8988T (cell line): Measurements from ENCODE around the gene GRP.

ENCODE experiments used
- DNase-seq: peaks from one replicate; pipeline ENCODE4 v3.0.0; 2011

The GRP gene

DNA sequence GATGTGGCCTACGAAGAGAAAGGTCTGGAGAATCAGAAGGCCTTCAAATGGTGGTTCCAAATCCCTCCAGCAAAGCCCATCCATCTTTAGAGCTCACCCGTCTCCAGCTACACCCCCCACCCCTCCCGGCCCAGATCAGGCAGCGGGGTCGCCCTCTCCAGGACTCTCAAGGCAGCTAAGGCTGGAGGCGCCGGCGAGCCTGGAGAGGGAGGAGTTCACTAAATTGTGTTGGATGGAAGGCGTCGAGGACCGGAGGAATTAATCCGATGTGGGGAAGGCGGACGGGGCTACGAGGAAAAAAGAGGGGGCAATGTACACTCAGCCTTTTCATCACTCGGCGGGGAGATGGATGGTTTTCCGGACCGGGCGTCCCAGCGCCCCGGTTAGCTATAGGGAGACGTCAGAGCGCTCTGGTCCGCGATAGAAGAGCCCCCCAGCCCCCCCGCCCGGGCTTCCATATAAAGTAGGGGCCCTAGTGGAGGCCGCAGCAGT, at the start of gene GRP:
GRP (plus strand) TSS at position 487 of the 492 bp plus-strand sequence. CDS start 108 bp downstream, outside the sequence.
- no peak for DNase-seq

GRCh38 chr18:59172664-59173249, 47.2 kb upstream of the GRP start:
- no peak for DNase-seq

GRCh38 chr18:59177485-59177884, 42.5 kb upstream of the GRP start:
- DNase-seq, result no peak

DNA sequence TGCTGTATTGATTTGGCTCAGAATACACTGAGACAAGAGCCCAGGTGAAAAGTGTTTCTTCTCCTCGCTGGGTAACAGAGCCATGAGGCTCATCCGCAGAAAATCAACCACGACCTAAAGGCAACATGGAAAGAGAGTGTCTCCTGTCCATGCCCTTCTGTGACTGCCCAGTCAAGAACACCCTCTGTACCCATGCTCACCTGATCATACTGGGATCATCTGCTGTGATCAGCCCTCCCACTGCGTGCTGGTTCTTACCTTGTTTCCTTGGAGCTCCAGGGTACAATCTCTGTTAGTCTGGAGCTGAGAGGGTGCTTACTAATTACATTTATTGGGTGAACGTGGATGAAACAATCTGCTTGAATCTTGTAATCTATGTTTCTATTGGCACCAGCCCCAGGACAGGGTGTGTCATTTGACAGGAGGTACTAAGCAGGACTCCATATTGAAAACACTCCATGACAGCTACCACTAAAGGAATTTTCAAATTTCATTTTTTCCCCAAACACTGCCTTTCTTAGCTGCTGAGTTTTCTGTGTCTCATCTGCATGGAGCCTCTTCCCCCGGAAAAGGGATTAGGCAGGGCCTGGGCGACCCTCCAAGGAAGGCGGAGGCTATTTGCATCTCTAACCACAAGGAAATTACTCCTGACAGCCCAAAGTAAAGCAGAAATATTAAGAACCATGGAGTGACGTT, 39.7 kb upstream of the GRP start:
- DNase-seq, result no peak

- no peak for DNase-seq
Measured at GRCh38 chr18:59182673-59183072, 37.3 kb upstream of the GRP start.

GRCh38 chr18:59189008-59189407, 30.9 kb upstream of the GRP start:
- no peak for DNase-seq

GRCh38 chr18:59189746-59190145, 30.2 kb upstream of the GRP start:
- DNase-seq, result no peak

DNA sequence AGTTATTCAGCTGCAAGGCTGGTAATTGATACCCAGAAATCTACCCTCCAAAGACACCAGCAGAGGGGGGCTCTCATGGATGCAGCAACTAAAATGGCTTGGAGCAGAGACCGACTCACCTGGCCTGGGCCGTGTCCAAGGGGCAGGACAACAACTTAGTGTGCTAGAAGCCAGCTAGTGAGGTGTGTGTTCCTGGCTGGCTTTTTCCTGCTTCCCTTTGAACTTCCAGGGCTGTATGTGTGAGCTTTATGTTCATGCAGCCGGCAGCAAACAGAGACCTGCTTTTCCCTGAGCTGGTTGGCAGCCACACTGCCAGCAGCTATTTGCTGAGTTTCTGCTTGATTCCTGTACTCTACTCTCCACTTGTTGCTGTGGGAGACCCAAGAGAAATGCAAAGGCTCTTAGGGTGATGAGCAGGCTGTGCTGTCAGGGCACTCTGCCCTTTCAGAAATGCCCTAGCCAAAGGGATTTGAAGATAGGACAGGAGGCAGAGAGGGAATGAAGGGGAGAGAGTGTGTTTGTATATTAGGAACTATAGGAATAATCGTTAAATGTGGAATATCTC, 23.7 kb upstream of the GRP start:
- DNase-seq, result no peak

DNA sequence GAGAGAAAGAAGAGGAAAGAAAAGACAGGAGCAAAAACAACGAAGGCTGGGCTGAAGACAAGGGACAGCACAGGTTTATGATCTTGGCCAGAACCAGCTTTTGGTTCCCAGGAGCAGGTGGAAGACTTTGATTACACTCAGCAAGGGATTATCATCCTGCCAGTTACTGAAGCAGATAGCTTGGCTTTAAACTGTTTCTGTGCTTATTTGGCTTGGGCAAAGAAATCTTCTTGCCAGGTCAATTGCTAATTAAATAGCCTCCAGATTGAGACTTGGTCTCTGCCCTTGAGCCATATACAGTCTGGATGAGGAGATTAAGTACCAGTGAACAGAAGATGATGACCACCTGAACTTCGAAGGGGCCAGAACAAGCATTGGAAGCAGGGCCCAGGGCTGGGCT, 22.3 kb upstream of the GRP start:
- DNase-seq, result no peak

DNA sequence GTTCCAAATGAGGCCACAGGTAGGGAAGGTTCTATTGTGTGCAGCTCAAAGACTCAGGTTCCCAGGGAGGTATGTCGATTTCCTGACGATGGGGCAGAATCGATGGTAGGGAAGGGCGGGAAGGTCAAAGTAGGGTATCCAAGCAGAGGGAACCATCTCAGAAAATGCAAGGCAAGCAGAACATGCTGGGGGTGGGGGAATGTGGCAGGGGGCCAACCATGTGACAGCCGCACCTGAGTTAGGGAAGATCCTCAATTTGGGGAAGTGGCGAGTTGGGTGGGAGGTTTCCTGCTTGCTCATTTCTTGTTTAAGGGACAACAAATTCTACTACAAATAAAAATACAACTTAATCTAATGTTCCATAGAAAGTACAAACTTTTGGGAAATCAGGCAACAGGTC, 21.7 kb upstream of the GRP start:
- no peak for DNase-seq

- no peak for DNase-seq
Measured at GRCh38 chr18:59200787-59201186, 19.2 kb upstream of the GRP start.

DNA sequence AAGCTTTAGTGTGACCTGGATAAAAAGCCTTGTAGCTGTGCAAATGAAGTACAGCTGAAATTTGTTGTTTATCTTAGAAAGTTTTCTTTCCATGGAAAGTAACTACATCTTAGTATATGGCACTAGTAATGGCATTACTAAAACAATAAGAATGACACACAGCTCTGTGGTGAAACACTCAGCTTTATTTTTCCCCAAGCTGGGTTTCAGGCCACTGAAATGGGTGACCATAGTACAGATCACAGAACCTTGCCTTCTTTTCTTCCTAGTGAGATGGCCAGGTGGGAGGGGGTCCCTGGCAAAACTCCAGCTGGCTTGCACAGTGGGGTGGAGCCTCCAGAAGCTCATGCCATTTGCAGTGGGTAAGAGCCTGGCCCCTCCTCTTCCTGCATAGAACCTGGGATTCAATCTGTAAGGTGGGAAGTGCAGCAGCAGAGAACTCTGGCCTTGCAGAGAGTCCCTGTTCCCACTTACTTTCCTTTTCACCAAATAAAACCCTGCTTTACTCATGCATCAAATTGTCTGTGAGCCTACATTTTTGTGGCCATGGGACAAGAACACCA, 17.6 kb upstream of the GRP start:
- DNase-seq, result no peak

GRCh38 chr18:59207506-59207905, 12.5 kb upstream of the GRP start:
- DNase-seq, result no peak

- DNase-seq, result no peak
Measured at GRCh38 chr18:59208602-59209125, 11.3 kb upstream of the GRP start.

DNA sequence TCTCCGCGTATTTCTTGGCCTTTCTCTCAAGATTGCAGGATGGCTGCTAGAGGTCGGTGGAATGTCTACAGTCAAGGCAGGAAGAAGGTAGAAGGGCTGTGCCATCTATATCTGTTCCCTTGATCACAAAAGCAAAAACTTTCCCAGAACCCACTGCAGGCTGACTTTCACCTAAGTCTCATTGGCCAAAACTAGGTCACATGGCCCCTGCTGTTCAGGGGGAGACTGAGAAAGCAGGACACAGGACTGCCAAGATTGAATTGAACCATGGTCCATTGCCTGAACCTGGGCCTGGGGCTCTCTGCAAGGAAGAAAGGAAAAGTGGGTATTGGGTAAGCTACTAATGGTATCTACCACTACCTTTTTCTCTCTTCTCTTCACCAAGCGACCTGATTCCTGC, 9.7 kb upstream of the GRP start:
- DNase-seq, result no peak

DNA sequence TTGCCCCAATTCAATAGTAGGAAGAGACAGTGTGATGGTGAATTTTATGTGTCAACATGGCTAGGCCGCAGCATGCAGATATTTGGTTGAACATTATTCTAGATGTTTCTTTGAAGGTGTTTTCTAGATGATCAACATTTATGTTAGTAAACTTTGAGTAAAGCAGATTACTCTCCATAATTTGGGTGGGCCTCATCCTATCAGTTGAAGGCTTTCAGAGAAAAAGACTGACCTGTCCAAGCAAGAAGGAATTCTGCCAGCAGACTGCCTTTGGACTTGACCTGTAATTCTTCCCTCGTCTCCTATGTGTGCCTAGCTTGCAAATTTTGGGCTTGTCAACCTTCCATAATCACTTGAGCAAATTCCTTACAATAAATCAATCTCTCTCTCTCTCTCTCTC, 8.3 kb upstream of the GRP start:
- DNase-seq, result no peak

DNA sequence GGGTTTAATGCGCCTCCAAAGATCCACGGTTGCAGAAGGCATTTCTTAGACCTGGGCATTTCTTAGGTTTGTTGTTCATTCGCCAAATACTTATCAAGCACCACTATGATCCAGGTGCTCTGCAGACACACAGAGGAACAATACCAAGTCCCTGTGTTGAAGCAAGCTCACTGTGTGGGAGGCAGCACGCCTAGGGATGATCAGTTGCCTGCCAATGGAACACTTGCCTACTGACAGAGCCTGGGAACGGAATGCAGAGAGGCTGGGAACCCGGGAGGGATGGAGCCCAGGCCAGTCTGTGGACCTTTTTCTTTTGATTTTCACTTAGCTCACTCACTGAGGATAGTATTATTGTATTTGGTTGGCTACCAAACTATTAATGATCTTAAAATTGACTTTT, 1.9 kb upstream of the GRP start:
- no peak for DNase-seq

DNA sequence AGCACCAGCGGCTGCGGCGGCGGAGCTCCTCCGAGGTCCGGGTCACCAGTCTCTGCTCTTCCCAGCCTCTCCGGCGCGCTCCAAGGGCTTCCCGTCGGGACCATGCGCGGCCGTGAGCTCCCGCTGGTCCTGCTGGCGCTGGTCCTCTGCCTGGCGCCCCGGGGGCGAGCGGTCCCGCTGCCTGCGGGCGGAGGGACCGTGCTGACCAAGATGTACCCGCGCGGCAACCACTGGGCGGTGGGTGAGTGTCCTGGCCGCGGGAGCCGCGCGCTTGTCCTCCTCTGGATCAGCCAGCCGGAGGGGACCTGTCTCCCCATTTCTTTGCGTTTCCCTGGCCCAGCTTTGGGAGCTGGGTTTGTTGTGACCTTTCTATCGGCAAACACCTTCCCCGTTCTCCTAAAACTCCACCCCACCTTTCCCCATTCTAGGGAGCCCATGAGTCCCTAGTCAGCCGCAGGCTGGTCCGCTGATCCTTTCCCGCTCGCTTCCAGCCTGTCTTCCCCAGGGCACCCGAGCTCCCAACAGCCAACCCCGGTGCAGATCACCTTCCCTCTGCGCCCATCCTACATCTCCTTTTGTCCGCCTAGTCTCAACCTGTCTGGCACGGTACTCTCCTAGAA, 316 bp downstream of the GRP start:
- DNase-seq, result no peak

GRCh38 chr18:59220784-59221765, 1.1 kb downstream of the GRP start:
- DNase-seq, result no peak

- DNase-seq, result no peak
Measured at GRCh38 chr18:59222341-59222740, 2.4 kb downstream of the GRP start.

DNA sequence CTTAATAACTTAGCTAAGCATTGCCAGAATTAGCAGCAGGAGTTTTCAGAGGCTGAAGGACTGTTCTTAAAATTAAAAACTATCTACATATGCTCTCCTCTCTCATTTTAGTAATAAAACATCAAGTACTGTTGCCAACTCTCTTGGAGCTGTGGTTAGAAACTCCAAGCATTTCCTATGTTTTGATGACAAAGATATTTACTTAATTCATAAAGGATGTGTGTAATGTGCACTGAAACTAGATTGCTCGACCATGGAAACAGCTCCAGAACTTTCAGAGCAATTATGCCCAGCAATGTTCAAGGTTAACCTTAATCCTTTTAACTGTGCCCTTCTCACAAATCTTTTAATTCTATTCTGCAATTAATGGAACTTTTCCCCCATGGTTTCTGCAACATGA, 8.4 kb downstream of the GRP start:
- DNase-seq, result no peak

DNA sequence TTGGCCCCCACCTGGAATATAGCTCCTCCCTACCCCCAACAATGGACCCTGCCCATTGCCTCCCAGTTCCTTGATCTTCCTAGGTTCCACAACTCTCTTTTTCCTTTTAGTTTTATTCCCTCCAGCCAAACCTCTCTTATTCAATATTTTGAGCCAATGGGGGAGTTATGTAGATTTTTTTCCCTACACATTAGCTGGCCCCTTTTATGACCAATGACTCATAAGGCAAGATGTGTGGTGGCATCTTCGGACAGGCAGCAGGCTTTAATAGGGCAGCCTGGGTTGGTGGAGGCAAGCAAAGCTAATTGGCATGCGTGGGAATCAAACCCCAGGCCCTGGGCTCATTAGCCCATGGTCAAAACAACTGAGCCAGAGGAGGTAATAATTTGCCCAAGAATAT, 9.2 kb downstream of the GRP start:
- DNase-seq, result no peak
